Panc1 (cell line): ENCODE data around the gene NEURL4. TPM values are rescaled to one million over a fixed set of nuclear protein-coding genes. Genes with fewer than 3 reads are reported as not detected.

Experiments used
- ATAC-seq: fragments of 200-7000 bp; cut with Tn5 transposase; 2 replicates; pipeline ENCODE4 v1.9.1; 2020; ENCODE audit warnings: mild to moderate bottlenecking, moderate library complexity
- Bru-seq: library from RNA; stranded (reverse); fragments of 400-500 nt; gene quantifications from one replicate; lab custom pipeline; 2021; lab: Mats Ljungman, UMichigan
- BruChase-seq, 2 experiments: library from RNA; stranded (reverse); fragments of 400-500 nt; gene quantifications; one replicate each; lab custom pipeline; 2021; lab: Mats Ljungman, UMichigan
- BruUV-seq: library from RNA; stranded (reverse); fragments of 400-500 nt; replicated peaks from 2 replicates; lab custom pipeline; 2021; lab: Mats Ljungman, UMichigan
- CTCF ChIA-PET: fragments of 300-600 bp; sonication (Branson Sonifier 250); formaldehyde crosslinking; loops from one replicate; lab custom pipeline; 2022; ENCODE audit warnings: antibody characterized with exemption; lab: Charles Lee
- POLR2A ChIA-PET: fragments of 300-600 bp; sonication (Branson Sonifier 250); formaldehyde crosslinking; loops from one replicate; lab custom pipeline; 2022; ENCODE audit warnings: antibody characterized with exemption; lab: Charles Lee
- DNase-seq: peaks from one replicate; pipeline ENCODE4 v3.0.0-alpha.2; 2010; ENCODE audit warnings: low read depth, low spot score
- H3K27ac ChIP-seq: 2 replicates; pipeline ENCODE4 v1.5.1; 2011; ENCODE audit warnings: mild to moderate bottlenecking, low read length, inconsistent platforms
- H3K27me3 ChIP-seq: fragments of 200-500 bp; sonication (Bioruptor generic); 2 replicates; pipeline ENCODE4 v1.6.0; 2014; ENCODE audit warnings: low read length, inconsistent platforms; ENCODE audit not compliant: control insufficient read depth, insufficient read depth
- H3K36me3 ChIP-seq: fragments of 200-500 bp; sonication (Bioruptor generic); 2 replicates; pipeline ENCODE4 v1.5.1; 2014; ENCODE audit warnings: inconsistent platforms, mild to moderate bottlenecking, low read length, moderate library complexity; ENCODE audit not compliant: control insufficient read depth, insufficient read depth
- H3K4me1 ChIP-seq: 2 replicates; pipeline ENCODE4 v1.5.1; 2011; ENCODE audit warnings: inconsistent platforms, mild to moderate bottlenecking, low read length, moderate library complexity; ENCODE audit not compliant: control insufficient read depth, insufficient read depth
- H3K4me3 ChIP-seq, 2 experiments: 2 replicates each; pipeline ENCODE4 v1.5.1; 2011 to 2012; ENCODE audit warnings: low read depth in 2 of 2, low read length in 2 of 2, mild to moderate bottlenecking in 2 of 2, inconsistent platforms in 1 of 2, moderate library complexity in 1 of 2
- H3K9me3 ChIP-seq: fragments of 200-500 bp; sonication (Bioruptor generic); 2 replicates; pipeline ENCODE4 v1.5.1; 2014; ENCODE audit warnings: low read depth, mild to moderate bottlenecking, inconsistent platforms, low read length, moderate library complexity; ENCODE audit not compliant: control insufficient read depth, insufficient read depth
- POLR2AphosphoS5 ChIP-seq: IDR thresholded peaks from 2 replicates; pipeline ENCODE4 v1.6.1; 2012; ENCODE audit warnings: mild to moderate bottlenecking, low read depth, low read length, moderate library complexity
- SIN3A ChIP-seq: IDR thresholded peaks from 2 replicates; pipeline ENCODE4 v1.6.1; 2012; ENCODE audit warnings: low read depth, mild to moderate bottlenecking, low read length, moderate library complexity, borderline replicate concordance; ENCODE audit not compliant: insufficient read depth
- TCF7L2 ChIP-seq: IDR thresholded peaks from 2 replicates; pipeline ENCODE4 v1.6.1; 2011; ENCODE audit warnings: mild to moderate bottlenecking, low read depth, low read length, inconsistent platforms
- in situ Hi-C: cut with HindIII; loops from 2 replicates; pipeline ENCODE4 v1.10.0; 2016; ENCODE audit warnings: low sequenced_read_pairs, low pct_unique_long_range_greater_than_20kb
- intact Hi-C: fragments of 100-400 bp; cut with micrococcal nuclease; formaldehyde crosslinking; loops from one replicate; pipeline ENCODE4 v1.10.0; 2022; ENCODE audit not compliant: unreplicated experiment
- long read RNA-seq: library from polyadenylated mRNA; unstranded; transcript quantifications from one replicate; pipeline ENCODE4 v2.0.0, GENCODE V29; 2021; ENCODE audit not compliant: unreplicated experiment
- polyA plus RNA-seq: library from polyadenylated mRNA; unstranded; fragments of >200 nt; gene quantifications from one replicate; pipeline ENCODE4 v1.2.1, GENCODE V29; 2012; ENCODE audit warnings: missing spikeins; ENCODE audit not compliant: insufficient read length
- total RNA-seq: library from RNA; stranded (reverse); gene quantifications from one replicate; pipeline ENCODE4 v1.2.1, GENCODE V29; 2021; ENCODE audit not compliant: unreplicated experiment
- TF ChIP-seq, protein P1 (sequence below): fragments of 450-650 bp; IDR thresholded peaks from 2 replicates; pipeline ENCODE4 v1.5.1; 2017; ENCODE audit warnings: mild to moderate bottlenecking
- TF ChIP-seq, protein P2 (sequence below), 2 experiments: IDR thresholded peaks; 2 replicates each; pipeline ENCODE4 v1.6.1; 2011 to 2012; ENCODE audit warnings: low read depth in 2 of 2, control low read depth in 1 of 2, low read length in 1 of 2, mild to moderate bottlenecking in 1 of 2, moderate library complexity in 1 of 2; ENCODE audit not compliant: insufficient read depth in 1 of 2

NEURL4 gene
- 58.9 TPM for total RNA-seq
- 53.8 TPM for polyA plus RNA-seq
- percentile 57 among the genes with signal in this experiment for Bru-seq, nascent RNA
- BruChase-seq, experiment 1, labeled RNA remaining after a 2-hour chase = percentile 81 among the genes with signal in this experiment
- BruChase-seq, experiment 2, labeled RNA remaining after a 6-hour chase = percentile 81 among the genes with signal in this experiment
- long read RNA-seq, full-length matches to known transcripts = 2 of 36 reads
- long read RNA-seq, partial matches to known transcripts = 21 of 36 reads
- long read RNA-seq, other reads (novel, unspliced or antisense) = 13 of 36 reads

DNA sequence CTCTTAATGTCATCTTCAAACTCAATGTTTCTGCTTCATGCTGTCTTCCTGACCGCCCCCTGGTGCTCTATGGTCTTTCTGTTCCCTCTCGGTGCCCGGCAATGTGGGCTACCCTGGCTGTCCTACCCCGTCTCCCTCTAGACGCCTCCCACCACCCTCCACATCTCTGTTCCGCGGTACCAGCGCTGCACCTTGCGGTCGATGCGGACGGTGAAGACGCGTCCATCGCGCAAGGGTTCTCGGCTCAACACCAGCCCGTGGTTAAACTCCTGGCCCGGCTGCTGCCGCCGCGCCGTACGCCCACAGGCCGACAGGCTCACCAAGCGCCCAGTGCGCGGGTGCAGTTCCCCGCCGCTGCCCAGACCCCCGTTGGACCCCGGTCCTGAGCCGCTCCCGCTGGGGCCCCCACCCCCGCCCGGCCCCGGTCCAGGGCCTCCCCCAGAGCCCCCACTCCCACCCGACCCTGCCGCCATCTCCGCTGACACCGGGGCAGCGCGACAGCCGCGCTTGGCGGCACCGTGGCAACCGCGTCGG lies at the start of gene NEURL4:
NEURL4 (minus strand) TSS at position 496 of the 534 bp plus-strand sequence; CDS start at position 473, 23 bp downstream.
- BruUV-seq = no TSS peak
- Histone ChIP-seq H3K4me1 (peaks cover 7% of the 10 kb centered on the region), H3K9me3 (no peaks in the 10 kb centered on the region), H3K27me3 (no peaks in the 10 kb centered on the region), H3K27ac (peak within 1 kb of the TSS; percentile 90), H3K4me3 (peak within 1 kb of the TSS; percentile 81 to 90), H3K36me3 (no peaks in the 10 kb centered on the region; the same call in 1 of the 2 replicates)
- in situ Hi-C loops (no loop called here), intact Hi-C loops (no loop called here)
- POLR2A ChIA-PET = interaction anchor here (0.9 kb wide), 1 partner anchor 21 kb away, joined by 3 read pairs; no protein-coding TSS in a partner anchor
- ATAC-seq (peak; percentile 35), DNase-seq (no peak)
- CTCF ChIA-PET = interaction anchor here (0.6 to 0.7 kb wide), 2 partner anchors 39 to 190 kb away, joined by 3 to 5 read pairs; no protein-coding TSS in a partner anchor
- TF ChIP-seq, protein P1, sequence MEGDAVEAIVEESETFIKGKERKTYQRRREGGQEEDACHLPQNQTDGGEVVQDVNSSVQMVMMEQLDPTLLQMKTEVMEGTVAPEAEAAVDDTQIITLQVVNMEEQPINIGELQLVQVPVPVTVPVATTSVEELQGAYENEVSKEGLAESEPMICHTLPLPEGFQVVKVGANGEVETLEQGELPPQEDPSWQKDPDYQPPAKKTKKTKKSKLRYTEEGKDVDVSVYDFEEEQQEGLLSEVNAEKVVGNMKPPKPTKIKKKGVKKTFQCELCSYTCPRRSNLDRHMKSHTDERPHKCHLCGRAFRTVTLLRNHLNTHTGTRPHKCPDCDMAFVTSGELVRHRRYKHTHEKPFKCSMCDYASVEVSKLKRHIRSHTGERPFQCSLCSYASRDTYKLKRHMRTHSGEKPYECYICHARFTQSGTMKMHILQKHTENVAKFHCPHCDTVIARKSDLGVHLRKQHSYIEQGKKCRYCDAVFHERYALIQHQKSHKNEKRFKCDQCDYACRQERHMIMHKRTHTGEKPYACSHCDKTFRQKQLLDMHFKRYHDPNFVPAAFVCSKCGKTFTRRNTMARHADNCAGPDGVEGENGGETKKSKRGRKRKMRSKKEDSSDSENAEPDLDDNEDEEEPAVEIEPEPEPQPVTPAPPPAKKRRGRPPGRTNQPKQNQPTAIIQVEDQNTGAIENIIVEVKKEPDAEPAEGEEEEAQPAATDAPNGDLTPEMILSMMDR = no peak
- TF ChIP-seq TCF7L2 (no peak), POLR2AphosphoS5 (no peak), SIN3A (no peak)
- TF ChIP-seq, protein P2, sequence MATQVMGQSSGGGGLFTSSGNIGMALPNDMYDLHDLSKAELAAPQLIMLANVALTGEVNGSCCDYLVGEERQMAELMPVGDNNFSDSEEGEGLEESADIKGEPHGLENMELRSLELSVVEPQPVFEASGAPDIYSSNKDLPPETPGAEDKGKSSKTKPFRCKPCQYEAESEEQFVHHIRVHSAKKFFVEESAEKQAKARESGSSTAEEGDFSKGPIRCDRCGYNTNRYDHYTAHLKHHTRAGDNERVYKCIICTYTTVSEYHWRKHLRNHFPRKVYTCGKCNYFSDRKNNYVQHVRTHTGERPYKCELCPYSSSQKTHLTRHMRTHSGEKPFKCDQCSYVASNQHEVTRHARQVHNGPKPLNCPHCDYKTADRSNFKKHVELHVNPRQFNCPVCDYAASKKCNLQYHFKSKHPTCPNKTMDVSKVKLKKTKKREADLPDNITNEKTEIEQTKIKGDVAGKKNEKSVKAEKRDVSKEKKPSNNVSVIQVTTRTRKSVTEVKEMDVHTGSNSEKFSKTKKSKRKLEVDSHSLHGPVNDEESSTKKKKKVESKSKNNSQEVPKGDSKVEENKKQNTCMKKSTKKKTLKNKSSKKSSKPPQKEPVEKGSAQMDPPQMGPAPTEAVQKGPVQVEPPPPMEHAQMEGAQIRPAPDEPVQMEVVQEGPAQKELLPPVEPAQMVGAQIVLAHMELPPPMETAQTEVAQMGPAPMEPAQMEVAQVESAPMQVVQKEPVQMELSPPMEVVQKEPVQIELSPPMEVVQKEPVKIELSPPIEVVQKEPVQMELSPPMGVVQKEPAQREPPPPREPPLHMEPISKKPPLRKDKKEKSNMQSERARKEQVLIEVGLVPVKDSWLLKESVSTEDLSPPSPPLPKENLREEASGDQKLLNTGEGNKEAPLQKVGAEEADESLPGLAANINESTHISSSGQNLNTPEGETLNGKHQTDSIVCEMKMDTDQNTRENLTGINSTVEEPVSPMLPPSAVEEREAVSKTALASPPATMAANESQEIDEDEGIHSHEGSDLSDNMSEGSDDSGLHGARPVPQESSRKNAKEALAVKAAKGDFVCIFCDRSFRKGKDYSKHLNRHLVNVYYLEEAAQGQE (IDR thresholded peaks at IDR 0.05; ENCODE audit: insufficient read depth in 1 of 2, low read depth in 2 of 2, low read length in 1 of 2) = no peak

DNA sequence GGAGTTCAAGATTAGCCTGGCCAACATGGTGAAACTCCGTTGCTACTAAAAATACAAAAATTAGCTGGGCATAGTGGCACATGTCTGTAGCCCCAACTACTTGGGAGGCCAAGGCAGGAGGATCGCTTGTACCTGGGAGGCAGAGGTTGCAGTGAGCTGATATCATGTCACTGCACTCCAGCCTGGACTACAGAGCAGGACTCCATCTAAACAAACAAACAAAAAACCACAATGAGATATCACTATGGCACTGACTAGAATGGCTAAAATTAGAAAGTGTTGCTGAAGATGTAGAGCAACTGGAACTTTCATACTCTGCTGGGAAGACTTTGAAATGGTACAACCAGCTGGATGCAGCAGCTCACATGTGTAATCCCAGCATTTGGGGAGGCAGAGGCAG lies 45.2 kb upstream of the NEURL4 start:
- CTCF ChIA-PET = no interaction called here
- ATAC-seq = no peak
- no peak overlapping the region for H3K4me3 ChIP-seq

More for the DNA sequence above, 45.2 kb upstream of the NEURL4 start:
- H3K27me3 ChIP-seq = no peaks in the 10 kb centered on the region
- no peak overlapping the region for H3K27ac ChIP-seq
- no peaks in the 10 kb centered on the region for H3K4me1 ChIP-seq
- TF ChIP-seq, protein P2 (IDR thresholded peaks at IDR 0.05; ENCODE audit: insufficient read depth in 1 of 2, low read depth in 2 of 2, low read length in 1 of 2) = no peak
- no peak for TF ChIP-seq SIN3A
- TF ChIP-seq TCF7L2 = no peak
- no peak for TF ChIP-seq POLR2AphosphoS5
- H3K9me3 ChIP-seq = peaks cover 3% of the 10 kb centered on the region; the same call in 1 of the 2 replicates
- intact Hi-C loops (no loop called here), in situ Hi-C loops (no loop called here)
- POLR2A ChIA-PET = interaction anchor here (0.7 kb wide), 1 partner anchor 164 kb away, joined by 3 read pairs; no protein-coding TSS in a partner anchor
- no peaks in the 10 kb centered on the region for H3K36me3 ChIP-seq
- no peak for DNase-seq
- BruUV-seq = no TSS peak
